ENCODE data around the gene MEIS1. TPM values are rescaled to one million over a fixed set of nuclear protein-coding genes. Genes with fewer than 3 reads are reported as not detected.

The MEIS1 gene
- polyA plus RNA-seq, 1 donor (not counting 4 experiments of a cell fraction or from before 2014, with no cell fraction given) = 3.1 TPM

DNA sequence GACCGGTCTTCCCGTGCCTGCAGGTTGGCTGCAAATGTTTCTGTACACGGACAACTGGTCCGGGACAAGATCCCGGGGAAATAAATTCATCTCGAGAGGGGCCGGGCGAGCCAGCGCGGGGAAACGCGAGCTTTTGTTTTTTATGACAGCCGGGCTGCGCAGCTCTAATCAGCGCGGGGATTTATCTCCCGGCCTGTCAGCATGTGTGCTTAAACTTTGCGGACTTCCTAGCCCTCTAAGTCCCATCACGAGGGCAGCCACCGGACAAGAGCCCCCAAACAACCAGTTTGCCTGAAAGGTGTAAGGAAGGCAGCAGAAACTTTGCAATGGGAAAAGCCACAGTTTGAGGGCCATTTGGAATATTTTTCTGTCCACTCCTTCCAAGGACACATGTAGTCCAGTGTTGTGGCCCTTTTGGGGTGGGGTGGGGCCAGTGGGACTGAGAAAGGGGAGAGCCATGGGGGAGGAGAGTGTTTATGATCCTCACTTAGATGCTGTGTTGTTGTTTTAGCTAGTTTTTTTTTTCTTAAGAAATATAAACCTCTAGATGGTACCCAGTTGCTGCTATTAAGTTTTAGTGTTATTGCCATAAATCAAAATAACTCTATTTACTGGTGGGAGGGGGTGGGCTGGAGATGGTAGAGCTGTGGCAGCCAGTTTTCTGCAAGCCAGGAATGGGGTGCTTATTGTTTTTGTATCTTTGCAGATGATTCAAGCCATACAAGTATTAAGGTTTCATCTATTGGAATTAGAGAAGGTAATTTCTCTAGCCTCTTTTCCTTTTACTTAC, 6.0 kb downstream of the MEIS1 start:
- H3K4me2 ChIP-seq (ENCODE audit: control insufficient read depth, extremely low read depth, insufficient read depth, low read depth, low read length) = no peak overlapping the region
- dilution Hi-C loops (cut with MboI; ENCODE audit: extremely low pct_ligation_motif_present, low sequenced_read_pairs) = no loop called here
- no peaks in the 10 kb centered on the region for H3K9me1 ChIP-seq (ENCODE audit: control insufficient read depth, extremely low read depth, insufficient read depth, low read length)
- peaks cover 0 to 4% of the 10 kb centered on the region in 2 experiments for H3K36me3 ChIP-seq (ENCODE audit: control insufficient read depth in 2 of 2, extremely low read depth in 1 of 2, insufficient read depth in 2 of 2, low read length in 2 of 2)
- H3K9me3 ChIP-seq (ENCODE audit: control insufficient read depth, low read depth, low read length) = no peaks in the 10 kb centered on the region
- TF ChIP-seq, protein P1, sequence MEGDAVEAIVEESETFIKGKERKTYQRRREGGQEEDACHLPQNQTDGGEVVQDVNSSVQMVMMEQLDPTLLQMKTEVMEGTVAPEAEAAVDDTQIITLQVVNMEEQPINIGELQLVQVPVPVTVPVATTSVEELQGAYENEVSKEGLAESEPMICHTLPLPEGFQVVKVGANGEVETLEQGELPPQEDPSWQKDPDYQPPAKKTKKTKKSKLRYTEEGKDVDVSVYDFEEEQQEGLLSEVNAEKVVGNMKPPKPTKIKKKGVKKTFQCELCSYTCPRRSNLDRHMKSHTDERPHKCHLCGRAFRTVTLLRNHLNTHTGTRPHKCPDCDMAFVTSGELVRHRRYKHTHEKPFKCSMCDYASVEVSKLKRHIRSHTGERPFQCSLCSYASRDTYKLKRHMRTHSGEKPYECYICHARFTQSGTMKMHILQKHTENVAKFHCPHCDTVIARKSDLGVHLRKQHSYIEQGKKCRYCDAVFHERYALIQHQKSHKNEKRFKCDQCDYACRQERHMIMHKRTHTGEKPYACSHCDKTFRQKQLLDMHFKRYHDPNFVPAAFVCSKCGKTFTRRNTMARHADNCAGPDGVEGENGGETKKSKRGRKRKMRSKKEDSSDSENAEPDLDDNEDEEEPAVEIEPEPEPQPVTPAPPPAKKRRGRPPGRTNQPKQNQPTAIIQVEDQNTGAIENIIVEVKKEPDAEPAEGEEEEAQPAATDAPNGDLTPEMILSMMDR (optimal IDR thresholded peaks at IDR 0.05 in 1 of 3, IDR thresholded peaks at IDR 0.05 in 1 of 3, conservative IDR thresholded peaks at IDR 0.05 in 1 of 3; ENCODE audit: extremely low read depth in 1 of 3, insufficient read depth in 2 of 3, low read length in 3 of 3) = no peak
- TF ChIP-seq EZH2 (IDR thresholded peaks at IDR 0.05; ENCODE audit: low read length) = no peak
- H3K9ac ChIP-seq (ENCODE audit: control insufficient read depth, extremely low read depth, insufficient read depth, low read length) = no peak overlapping the region
- H4K20me1 ChIP-seq (ENCODE audit: control insufficient read depth, extremely low read depth, insufficient read depth, low read length) = no peaks in the 10 kb centered on the region
- H2AFZ ChIP-seq (ENCODE audit: control insufficient read depth, low read length) = no peak overlapping the region
- no peak for FAIRE-seq
- no peak overlapping the region for H3K4me3 ChIP-seq (ENCODE audit: control insufficient read depth in 2 of 3, extremely low read depth in 1 of 3, insufficient read depth in 2 of 3, low read depth in 1 of 3, low read length in 3 of 3)
- DNase-seq (ENCODE audit: low read depth, low spot score) = no peak
- peaks cover 10% of the 10 kb centered on the region for H3K4me1 ChIP-seq (ENCODE audit: control insufficient read depth, extremely low read depth, insufficient read depth, low read length)
- H3K27me3 ChIP-seq (ENCODE audit: control insufficient read depth, extremely low read depth, insufficient read depth, low read length) = no peaks in the 10 kb centered on the region
- no peak overlapping the region for H3K27ac ChIP-seq (ENCODE audit: control insufficient read depth, insufficient read depth, low read length)
- H3K79me2 ChIP-seq (ENCODE audit: control insufficient read depth, insufficient read depth, low read length) = peaks cover 2% of the 10 kb centered on the region

GRCh38 chr2:66441581-66442320, 6.8 kb downstream of the MEIS1 start:
- no peaks in the 10 kb centered on the region for H4K20me1 ChIP-seq (ENCODE audit: control insufficient read depth, extremely low read depth, insufficient read depth, low read length)
- H3K27me3 ChIP-seq (ENCODE audit: control insufficient read depth, extremely low read depth, insufficient read depth, low read length) = no peaks in the 10 kb centered on the region
- FAIRE-seq = no peak
- no peak overlapping the region for H3K9ac ChIP-seq (ENCODE audit: control insufficient read depth, extremely low read depth, insufficient read depth, low read length)
- H3K4me1 ChIP-seq (ENCODE audit: control insufficient read depth, extremely low read depth, insufficient read depth, low read length) = peaks cover 5% of the 10 kb centered on the region
- H3K27ac ChIP-seq (ENCODE audit: control insufficient read depth, insufficient read depth, low read length) = no peak overlapping the region
- dilution Hi-C loops (cut with MboI; ENCODE audit: extremely low pct_ligation_motif_present, low sequenced_read_pairs) = no loop called here
- H3K9me1 ChIP-seq (ENCODE audit: control insufficient read depth, extremely low read depth, insufficient read depth, low read length) = no peaks in the 10 kb centered on the region
- H2AFZ ChIP-seq (ENCODE audit: control insufficient read depth, low read length) = no peak overlapping the region
- H3K79me2 ChIP-seq (ENCODE audit: control insufficient read depth, insufficient read depth, low read length) = no peaks in the 10 kb centered on the region
- peaks cover 0 to 4% of the 10 kb centered on the region in 2 experiments for H3K36me3 ChIP-seq (ENCODE audit: control insufficient read depth in 2 of 2, extremely low read depth in 1 of 2, insufficient read depth in 2 of 2, low read length in 2 of 2)
- no peak for TF ChIP-seq EZH2 (IDR thresholded peaks at IDR 0.05; ENCODE audit: low read length)
- TF ChIP-seq, protein P1 (optimal IDR thresholded peaks at IDR 0.05 in 1 of 3, IDR thresholded peaks at IDR 0.05 in 1 of 3, conservative IDR thresholded peaks at IDR 0.05 in 1 of 3; ENCODE audit: extremely low read depth in 1 of 3, insufficient read depth in 2 of 3, low read length in 3 of 3) = no peak
- no peak for DNase-seq (ENCODE audit: low read depth, low spot score)
- H3K4me2 ChIP-seq (ENCODE audit: control insufficient read depth, extremely low read depth, insufficient read depth, low read depth, low read length) = no peak overlapping the region
- H3K9me3 ChIP-seq (ENCODE audit: control insufficient read depth, low read depth, low read length) = no peaks in the 10 kb centered on the region
- H3K4me3 ChIP-seq (ENCODE audit: control insufficient read depth in 2 of 3, extremely low read depth in 1 of 3, insufficient read depth in 2 of 3, low read depth in 1 of 3, low read length in 3 of 3) = no peak overlapping the region

Measured in keratinocyte (primary cell).